C4-2B (cell line): ENCODE data around the gene ADGRD1.

Experiments used
- H3K27ac ChIP-seq: fragments of 450-650 bp; 2 replicates; pipeline ENCODE4 v1.5.1; 2017
- ZFX ChIP-seq: fragments of 450-650 bp; IDR thresholded peaks from 2 replicates; pipeline ENCODE4 v1.6.1; 2017
- TF ChIP-seq, protein P1 (sequence below): fragments of 450-650 bp; conservative IDR thresholded peaks from 2 replicates; pipeline ENCODE4 v1.5.1; 2017; ENCODE audit warnings: mild to moderate bottlenecking

The ADGRD1 gene

DNA sequence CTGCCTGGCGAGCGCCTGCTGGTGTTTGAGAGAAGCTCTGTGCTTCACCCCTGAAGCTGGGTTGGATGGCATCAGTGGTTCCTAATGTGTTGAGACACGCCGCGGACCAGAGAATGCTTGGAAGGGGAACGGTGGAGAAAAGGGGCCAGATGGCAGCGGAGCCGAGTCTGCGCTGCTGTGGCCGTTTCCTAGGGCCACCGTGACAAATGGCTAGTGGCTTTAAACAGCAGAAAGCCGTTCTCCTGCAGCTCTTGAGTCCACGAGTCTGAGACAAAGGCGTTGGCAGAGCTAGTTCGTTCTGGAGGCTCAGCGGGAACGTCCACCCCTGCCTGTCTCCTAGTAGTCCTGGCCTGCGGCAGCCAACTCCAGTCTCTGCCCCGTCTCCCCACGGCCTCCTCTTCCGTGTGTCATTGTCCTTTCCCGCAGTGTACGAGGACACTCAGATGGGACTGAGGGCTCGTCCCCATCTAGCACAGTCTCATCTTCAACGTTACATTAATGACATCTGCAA is 103.6 kb downstream of the ADGRD1 start:
- no peak overlapping the region for H3K27ac ChIP-seq
- TF ChIP-seq, protein P1, sequence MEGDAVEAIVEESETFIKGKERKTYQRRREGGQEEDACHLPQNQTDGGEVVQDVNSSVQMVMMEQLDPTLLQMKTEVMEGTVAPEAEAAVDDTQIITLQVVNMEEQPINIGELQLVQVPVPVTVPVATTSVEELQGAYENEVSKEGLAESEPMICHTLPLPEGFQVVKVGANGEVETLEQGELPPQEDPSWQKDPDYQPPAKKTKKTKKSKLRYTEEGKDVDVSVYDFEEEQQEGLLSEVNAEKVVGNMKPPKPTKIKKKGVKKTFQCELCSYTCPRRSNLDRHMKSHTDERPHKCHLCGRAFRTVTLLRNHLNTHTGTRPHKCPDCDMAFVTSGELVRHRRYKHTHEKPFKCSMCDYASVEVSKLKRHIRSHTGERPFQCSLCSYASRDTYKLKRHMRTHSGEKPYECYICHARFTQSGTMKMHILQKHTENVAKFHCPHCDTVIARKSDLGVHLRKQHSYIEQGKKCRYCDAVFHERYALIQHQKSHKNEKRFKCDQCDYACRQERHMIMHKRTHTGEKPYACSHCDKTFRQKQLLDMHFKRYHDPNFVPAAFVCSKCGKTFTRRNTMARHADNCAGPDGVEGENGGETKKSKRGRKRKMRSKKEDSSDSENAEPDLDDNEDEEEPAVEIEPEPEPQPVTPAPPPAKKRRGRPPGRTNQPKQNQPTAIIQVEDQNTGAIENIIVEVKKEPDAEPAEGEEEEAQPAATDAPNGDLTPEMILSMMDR, result no peak
- no peak for TF ChIP-seq ZFX

DNA sequence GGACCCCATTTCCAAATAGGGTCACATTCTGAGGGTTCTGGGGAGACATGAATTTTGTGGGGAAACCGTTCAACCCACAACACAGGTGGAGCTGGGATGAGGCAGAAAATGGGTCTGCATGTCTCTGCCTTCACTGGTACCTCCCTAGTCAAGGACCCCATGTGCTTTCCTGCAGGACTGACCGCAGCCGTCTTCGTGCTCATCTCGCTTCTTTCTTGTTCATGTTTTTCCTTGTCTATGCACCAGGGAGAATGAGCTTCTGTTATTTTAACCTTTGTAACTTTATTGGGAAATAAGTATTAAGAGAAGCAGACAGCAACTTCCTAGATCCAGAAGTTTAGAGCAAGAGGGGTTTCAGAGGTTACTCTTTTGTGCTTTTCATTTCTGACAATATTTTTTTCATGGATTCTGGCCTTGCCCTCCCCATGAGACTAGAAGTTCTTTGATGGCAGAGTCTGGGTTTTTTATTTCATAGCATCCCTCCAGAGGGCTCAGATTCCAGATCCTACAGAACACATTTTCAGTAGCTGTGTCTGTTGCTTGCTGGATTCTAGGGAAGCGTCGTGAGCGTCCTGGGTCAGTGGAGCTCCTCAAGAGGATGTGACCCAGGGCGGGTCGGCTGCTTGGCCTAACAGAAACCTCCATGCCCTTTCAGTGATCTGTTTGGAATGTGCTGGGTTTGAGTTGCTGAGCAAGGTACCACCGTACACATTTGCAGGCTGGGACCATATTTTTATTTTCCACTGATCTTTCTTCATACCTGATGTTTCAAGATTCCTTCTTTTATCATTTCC is 104.2 kb downstream of the ADGRD1 start:
- TF ChIP-seq, protein P1, result no peak
- no peak for TF ChIP-seq ZFX
- no peak overlapping the region for H3K27ac ChIP-seq

DNA sequence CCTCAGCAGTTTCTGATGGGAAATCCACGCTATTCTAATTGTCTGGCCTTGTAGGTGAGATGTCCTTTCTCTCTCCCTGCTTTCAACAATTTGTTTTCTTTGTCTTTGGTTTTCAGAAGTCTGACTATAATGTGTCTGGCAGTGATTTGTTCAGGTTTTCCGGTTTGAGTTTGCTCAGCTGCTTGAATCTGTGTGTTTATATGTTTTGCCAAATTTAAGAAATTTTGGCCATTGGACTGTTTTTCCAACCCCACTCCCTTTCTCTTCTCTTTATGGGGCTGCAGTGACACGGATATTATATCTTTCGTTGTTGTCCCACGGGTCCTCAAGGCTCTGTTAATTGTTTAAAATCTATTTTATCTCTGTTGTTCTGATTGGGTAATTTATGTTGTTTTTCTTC is 105.0 kb downstream of the ADGRD1 start:
- TF ChIP-seq ZFX, result no peak
- TF ChIP-seq, protein P1, result no peak
- no peak overlapping the region for H3K27ac ChIP-seq

DNA sequence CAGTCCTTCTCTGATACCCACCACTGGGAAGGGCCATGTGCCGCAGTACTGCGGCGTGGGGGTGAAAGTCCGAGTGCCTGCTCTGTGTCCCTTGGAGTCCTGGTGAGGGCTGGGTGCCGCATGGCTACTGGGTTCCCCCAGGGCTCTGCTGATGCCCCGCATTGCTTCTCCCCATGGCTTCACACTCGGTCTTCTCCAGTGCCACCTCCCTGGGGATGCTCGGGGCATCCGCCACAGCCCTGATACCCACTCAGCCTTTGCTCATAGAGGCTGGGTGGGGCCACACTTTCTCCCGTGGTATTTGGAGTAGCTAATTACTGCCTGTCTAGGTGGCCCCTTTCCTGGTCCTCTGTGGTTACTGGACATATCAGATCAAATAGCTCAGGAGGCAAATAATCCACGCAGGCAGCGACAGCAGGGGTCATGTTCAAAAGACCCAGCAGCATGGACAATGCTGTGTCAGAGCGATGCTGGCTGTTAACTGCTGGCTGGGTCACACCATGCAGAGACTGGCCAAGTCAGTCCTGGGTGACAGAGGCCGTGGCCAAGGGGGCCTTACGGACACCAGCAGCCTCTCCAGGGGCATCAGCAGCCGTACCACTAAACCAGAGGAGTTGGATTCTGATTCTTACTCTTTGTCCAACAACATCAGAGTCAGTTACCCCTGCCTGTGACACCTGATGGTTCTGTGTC is 106.5 kb downstream of the ADGRD1 start:
- H3K27ac ChIP-seq, result no peak overlapping the region
- TF ChIP-seq ZFX, result no peak
- TF ChIP-seq, protein P1, result no peak

DNA sequence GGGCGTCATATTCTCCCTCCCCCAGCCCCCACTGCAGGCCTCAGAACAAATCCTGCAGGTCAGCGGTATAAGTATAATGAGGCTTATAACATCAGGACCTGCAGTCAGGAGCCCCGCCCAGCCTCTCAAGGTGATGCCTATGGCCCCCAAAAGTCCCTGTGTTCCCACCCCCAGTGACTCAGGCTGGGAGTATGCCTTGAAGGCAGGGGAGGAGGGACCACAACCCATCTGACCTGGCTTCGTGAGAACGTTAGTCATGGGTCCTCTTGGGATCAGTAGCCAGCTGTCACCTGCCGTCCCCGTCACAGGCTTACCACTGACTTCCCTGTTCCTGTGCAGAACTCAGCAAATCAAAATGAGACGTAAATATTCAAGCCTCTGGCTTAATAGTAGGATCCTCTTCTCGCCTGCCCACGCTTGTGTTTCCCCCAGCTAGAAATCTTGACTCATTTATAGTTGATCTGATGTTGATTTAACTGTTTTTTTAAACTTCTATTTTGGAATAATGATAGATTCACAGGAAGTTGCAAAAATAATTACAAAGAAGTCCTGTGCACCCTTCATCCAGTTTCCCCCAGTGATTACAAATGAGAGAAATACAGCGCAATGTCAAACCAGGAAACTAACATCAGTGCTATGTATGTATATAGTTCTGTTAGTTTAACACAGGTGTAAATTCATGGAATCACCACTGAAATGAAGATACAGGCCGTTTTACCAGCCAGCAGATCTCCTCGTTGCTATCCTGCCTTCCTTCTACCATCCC is 107.5 kb downstream of the ADGRD1 start:
- H3K27ac ChIP-seq, result no peak overlapping the region

DNA sequence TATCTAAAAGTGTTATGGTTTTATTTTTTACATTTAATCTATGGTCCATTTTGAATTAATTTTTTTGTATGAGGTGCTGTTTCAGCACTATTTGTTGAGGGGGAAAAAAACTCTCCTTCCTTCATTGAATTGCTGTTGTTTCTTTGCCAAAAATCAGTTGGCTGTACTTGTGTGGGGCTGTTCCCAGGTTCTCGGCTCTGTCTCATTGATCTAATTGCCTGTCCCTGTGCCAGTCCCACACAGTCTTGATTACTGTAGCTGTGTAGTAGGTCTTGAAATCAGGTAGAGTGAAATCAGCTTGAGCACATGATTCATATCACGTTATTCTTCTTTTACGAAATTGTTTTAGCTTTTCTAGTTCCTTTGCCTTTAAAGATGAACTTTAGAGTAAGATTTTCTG is 109.7 kb downstream of the ADGRD1 start:
- TF ChIP-seq ZFX, result no peak
- TF ChIP-seq, protein P1, result no peak
- H3K27ac ChIP-seq, result no peak overlapping the region

More for the DNA sequence above, 107.5 kb downstream of the ADGRD1 start:
- TF ChIP-seq, protein P1, result no peak
- TF ChIP-seq ZFX, result no peak
